A549 (cell line): Measurements from ENCODE around the gene DLGAP1. TPM values are rescaled to one million over a fixed set of nuclear protein-coding genes. Genes with fewer than 3 reads are reported as not detected.

Source experiments
- ATAC-seq, 2 experiments: fragments of 200-7000 bp in 1 of 2; fragments of >200 bp in 1 of 2; cut with Nextera tagmentation in 1 of 2; cut with Tn5 transposase in 1 of 2; 3 replicates each; pipeline versions ENCODE4 v1.8.0 to v1.9.1; 2018 to 2020; ENCODE audit warnings: mild to moderate bottlenecking in 1 of 2, moderate library complexity in 1 of 2
- CTCF ChIA-PET: fragments of 300-600 bp; sonication (Branson Sonifier 250); formaldehyde crosslinking; extraction: SDS; loops from one replicate; lab custom pipeline; 2021; ENCODE audit warnings: antibody characterized with exemption, inconsistent platforms; lab: Yijun Ruan, JAX
- POLR2A ChIA-PET: fragments of 350-600 bp; formaldehyde crosslinking; extraction: SDS; loops from one replicate; lab custom pipeline; 2021; ENCODE audit warnings: antibody characterized with exemption, inconsistent platforms; lab: Yijun Ruan, JAX
- DNase-seq, 2 experiments: peaks; one replicate each; pipeline versions ENCODE4 v3.0.0 to v3.0.0-alpha.2; 2011 to 2016; ENCODE audit warnings: low read depth in 1 of 2, low spot score in 1 of 2
- FAIRE-seq: peaks from 2 replicates; lab custom pipeline; 2011; peaks lifted over from hg19 to GRCh38; lab: Jason Lieb, UNC
- H3K27ac ChIP-seq, 2 experiments: fragments of >200 bp; sonication (Bioruptor Twin); formaldehyde crosslinking; 3 replicates each; pipeline ENCODE4 v1.5.1; 2016 to 2017
- H3K4me1 ChIP-seq: fragments of >200 bp; sonication (Bioruptor Twin); formaldehyde crosslinking; 3 replicates; pipeline ENCODE4 v1.6.1; 2016
- H3K4me2 ChIP-seq: fragments of >200 bp; sonication (Bioruptor Twin); formaldehyde crosslinking; 3 replicates; pipeline ENCODE4 v1.6.1; 2016
- H3K4me3 ChIP-seq: fragments of >200 bp; sonication (Bioruptor Twin); formaldehyde crosslinking; 3 replicates; pipeline ENCODE4 v1.5.1; 2016
- H3K9me3 ChIP-seq: fragments of >200 bp; sonication (Bioruptor Twin); formaldehyde crosslinking; 3 replicates; pipeline ENCODE4 v1.6.1; 2016
- CBX2 ChIP-seq: fragments of 200-600 bp; sonication (generic); IDR thresholded peaks from 2 replicates; pipeline ENCODE4 v1.6.1; 2016; ENCODE audit warnings: low read depth, mild to moderate bottlenecking, borderline replicate concordance
- CEBPB ChIP-seq, 2 experiments: fragments of >200 bp in 1 of 2; sonication (Bioruptor Twin) in 1 of 2; formaldehyde crosslinking in 1 of 2; IDR thresholded peaks; 2 replicates each; pipeline ENCODE4 v1.6.1; 2012 to 2016
- ESRRA ChIP-seq: fragments of 150-350 bp; IDR thresholded peaks from 2 replicates; pipeline ENCODE4 v1.6.1; 2014; ENCODE audit warnings: mild to moderate bottlenecking, low read length, borderline replicate concordance
- GATA3 ChIP-seq: IDR thresholded peaks from 2 replicates; pipeline ENCODE4 v1.6.1; 2012; ENCODE audit warnings: borderline replicate concordance
- HOXB5 ChIP-seq: fragments of 250-450 bp; sonication (Bioruptor Pico); IDR thresholded peaks from 2 replicates; pipeline ENCODE4 v1.5.0; 2020; ENCODE audit warnings: mild to moderate bottlenecking, moderate library complexity
- JUNB ChIP-seq: fragments of >200 bp; sonication (Bioruptor Twin); formaldehyde crosslinking; IDR thresholded peaks from 2 replicates; pipeline ENCODE4 v1.6.1; 2016
- MAFK ChIP-seq: fragments of 450-650 bp; IDR thresholded peaks from 2 replicates; pipeline ENCODE4 v1.6.1; 2014; ENCODE audit not compliant: partially characterized antibody
- MAZ ChIP-seq: fragments of 150-350 bp; IDR thresholded peaks from 2 replicates; pipeline ENCODE4 v1.6.1; 2014; ENCODE audit warnings: antibody characterized with exemption, low read depth, low read length, borderline replicate concordance
- NR3C1 ChIP-seq: fragments of >200 bp; sonication (Bioruptor Twin); formaldehyde crosslinking; IDR thresholded peaks from 3 replicates; pipeline ENCODE4 v1.6.1; 2017
- POLR2A ChIP-seq: IDR thresholded peaks from 2 replicates; pipeline ENCODE4 v1.6.1; 2012; ENCODE audit warnings: mild to moderate bottlenecking, low read length
- RAD21 ChIP-seq, 2 experiments: fragments of >200 bp in 1 of 2; sonication (Bioruptor Twin) in 1 of 2; formaldehyde crosslinking in 1 of 2; IDR thresholded peaks in 1 of 2; conservative IDR thresholded peaks in 1 of 2; 2 replicates in 1 of 2; 3 replicates in 1 of 2; pipeline ENCODE4 v1.6.1; 2012 to 2018; ENCODE audit warnings: inconsistent platforms in 1 of 2
- RCOR1 ChIP-seq: fragments of 150-350 bp; IDR thresholded peaks from 2 replicates; pipeline ENCODE4 v1.6.1; 2014; ENCODE audit warnings: antibody characterized with exemption, low read length, low read depth
- RNF2 ChIP-seq: fragments of 200-600 bp; sonication (generic); IDR thresholded peaks from 2 replicates; pipeline ENCODE4 v1.6.1; 2016; ENCODE audit warnings: low read depth, mild to moderate bottlenecking, antibody characterized with exemption, moderate library complexity, borderline replicate concordance
- SMC3 ChIP-seq: fragments of >200 bp; sonication (Bioruptor Twin); formaldehyde crosslinking; IDR thresholded peaks from 3 replicates; pipeline ENCODE4 v1.6.1; 2018; ENCODE audit warnings: inconsistent platforms
- SREBF2 ChIP-seq: fragments of 450-650 bp; IDR thresholded peaks from 2 replicates; pipeline ENCODE4 v1.6.1; 2014; ENCODE audit warnings: mild to moderate bottlenecking, moderate library complexity
- TP53 ChIP-seq: fragments of 250-450 bp; sonication (Bioruptor Pico); IDR thresholded peaks from 2 replicates; pipeline ENCODE4 v1.5.0; 2021; ENCODE audit warnings: mild to moderate bottlenecking, moderate library complexity
- ZNF302 ChIP-seq: fragments of 250-450 bp; sonication (Bioruptor Pico); IDR thresholded peaks from 2 replicates; pipeline ENCODE4 v1.9.0; 2021; ENCODE audit warnings: inconsistent platforms, mild to moderate bottlenecking, moderate library complexity
- ZSCAN20 ChIP-seq: fragments of 250-450 bp; sonication (Bioruptor Pico); IDR thresholded peaks from 2 replicates; pipeline ENCODE4 v1.8.0; 2022; ENCODE audit warnings: mild to moderate bottlenecking, moderate library complexity
- WGBS: methylation state at CpG from one replicate; pipeline ENCODE4 v1.1.6; 2017; ENCODE audit errors: missing lambda C conversion rate; 5-methylcytosine and 5-hydroxymethylcytosine counted together
- polyA plus RNA-seq, 4 experiments: library from polyadenylated mRNA; depleted of rRNA in 3 of 4; stranded (reverse); fragments of >200 nt; fragmentation: RNase III in 1 of 4; extraction: RNeasy Plus Mini Kit Qiagen cat#74134 plus additional on column Dnase treatment in 1 of 4; gene quantifications; 2 replicates in 3 of 4; 3 replicates in 1 of 4; pipeline ENCODE4 v1.2.3, GENCODE V29; 2011 to 2017
- TF ChIP-seq, protein P1 (sequence below): fragments of 200-600 bp; sonication (generic); IDR thresholded peaks from 2 replicates; pipeline ENCODE4 v1.6.1; 2016; ENCODE audit warnings: antibody characterized with exemption, mild to moderate bottlenecking, moderate library complexity
- TF ChIP-seq, protein P2 (sequence below): fragments of 250-450 bp; sonication (Bioruptor Pico); IDR thresholded peaks from 2 replicates; pipeline ENCODE4 v1.5.0; 2020; ENCODE audit warnings: low read depth, mild to moderate bottlenecking, moderate library complexity
- TF ChIP-seq, protein P3 (sequence below): IDR thresholded peaks from 2 replicates; pipeline ENCODE4 v1.6.1; 2012
- TF ChIP-seq, protein P4 (sequence below): fragments of >200 bp; sonication (Bioruptor Twin); formaldehyde crosslinking; IDR thresholded peaks from 3 replicates; pipeline ENCODE4 v1.5.1; 2016

DLGAP1 gene
- polyA plus RNA-seq, 2 of the 4 experiments (the other 2 are of a cell fraction): 0.04 to 0.12 TPM

DNA sequence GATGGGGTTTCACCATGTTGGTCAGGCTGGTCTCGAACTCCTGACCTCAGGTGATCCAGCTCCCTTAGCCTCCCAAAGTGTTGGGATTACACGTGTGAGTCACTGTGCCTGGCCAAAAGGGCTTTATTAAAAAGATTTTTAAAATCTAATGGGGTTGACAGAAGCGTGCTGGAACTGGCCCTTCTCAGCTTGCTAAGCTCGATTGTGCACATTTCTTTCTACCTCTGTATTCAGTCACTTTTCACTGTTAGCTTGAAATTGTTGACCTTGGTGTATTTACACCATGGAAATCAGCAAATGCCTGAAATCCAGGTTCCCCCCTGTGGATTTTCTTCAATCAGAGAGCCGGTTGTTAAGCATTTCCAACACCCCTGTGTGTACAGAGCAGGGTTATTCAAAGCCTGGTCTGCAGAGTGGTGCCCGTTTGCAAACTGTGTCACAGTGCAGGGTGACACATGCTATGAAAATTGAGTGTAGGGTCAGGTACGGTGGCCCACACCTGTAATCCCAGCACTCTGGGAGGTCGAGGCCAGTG is 864.9 kb downstream of the DLGAP1 start:
- Histone ChIP-seq H3K27ac (peak overlapping the region; percentile 98 to 100), H3K4me3 (no peak overlapping the region), H3K4me2 (no peak overlapping the region), H3K4me1 (peaks cover 46% of the 10 kb centered on the region), H3K9me3 (no peaks in the 10 kb centered on the region)
- POLR2A ChIA-PET: interaction anchor here (1.2 kb wide), 1 partner anchor 135 kb away, joined by 3 read pairs; no protein-coding TSS in a partner anchor
- no peak for DNase-seq
- 73% methylated on average over 8 of the region's 8 CpGs for WGBS
- CTCF ChIA-PET: interaction anchor here (1.0 to 1.6 kb wide), 3 partner anchors 77 to 135 kb away, joined by 3 to 6 read pairs (median 4); no protein-coding TSS in a partner anchor
- FAIRE-seq: no peak
- no peak for TF ChIP-seq MAZ
- no peak for TF ChIP-seq JUNB
- TF ChIP-seq RAD21 (conservative IDR thresholded peaks at IDR 0.05 in 1 of 2, IDR thresholded peaks at IDR 0.05 in 1 of 2): no peak
- TF ChIP-seq, protein P1, sequence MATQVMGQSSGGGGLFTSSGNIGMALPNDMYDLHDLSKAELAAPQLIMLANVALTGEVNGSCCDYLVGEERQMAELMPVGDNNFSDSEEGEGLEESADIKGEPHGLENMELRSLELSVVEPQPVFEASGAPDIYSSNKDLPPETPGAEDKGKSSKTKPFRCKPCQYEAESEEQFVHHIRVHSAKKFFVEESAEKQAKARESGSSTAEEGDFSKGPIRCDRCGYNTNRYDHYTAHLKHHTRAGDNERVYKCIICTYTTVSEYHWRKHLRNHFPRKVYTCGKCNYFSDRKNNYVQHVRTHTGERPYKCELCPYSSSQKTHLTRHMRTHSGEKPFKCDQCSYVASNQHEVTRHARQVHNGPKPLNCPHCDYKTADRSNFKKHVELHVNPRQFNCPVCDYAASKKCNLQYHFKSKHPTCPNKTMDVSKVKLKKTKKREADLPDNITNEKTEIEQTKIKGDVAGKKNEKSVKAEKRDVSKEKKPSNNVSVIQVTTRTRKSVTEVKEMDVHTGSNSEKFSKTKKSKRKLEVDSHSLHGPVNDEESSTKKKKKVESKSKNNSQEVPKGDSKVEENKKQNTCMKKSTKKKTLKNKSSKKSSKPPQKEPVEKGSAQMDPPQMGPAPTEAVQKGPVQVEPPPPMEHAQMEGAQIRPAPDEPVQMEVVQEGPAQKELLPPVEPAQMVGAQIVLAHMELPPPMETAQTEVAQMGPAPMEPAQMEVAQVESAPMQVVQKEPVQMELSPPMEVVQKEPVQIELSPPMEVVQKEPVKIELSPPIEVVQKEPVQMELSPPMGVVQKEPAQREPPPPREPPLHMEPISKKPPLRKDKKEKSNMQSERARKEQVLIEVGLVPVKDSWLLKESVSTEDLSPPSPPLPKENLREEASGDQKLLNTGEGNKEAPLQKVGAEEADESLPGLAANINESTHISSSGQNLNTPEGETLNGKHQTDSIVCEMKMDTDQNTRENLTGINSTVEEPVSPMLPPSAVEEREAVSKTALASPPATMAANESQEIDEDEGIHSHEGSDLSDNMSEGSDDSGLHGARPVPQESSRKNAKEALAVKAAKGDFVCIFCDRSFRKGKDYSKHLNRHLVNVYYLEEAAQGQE: no peak
- no peak for TF ChIP-seq GATA3
- TF ChIP-seq ZNF302 (CRISPR knock-in tag): no peak
- TF ChIP-seq, protein P2, sequence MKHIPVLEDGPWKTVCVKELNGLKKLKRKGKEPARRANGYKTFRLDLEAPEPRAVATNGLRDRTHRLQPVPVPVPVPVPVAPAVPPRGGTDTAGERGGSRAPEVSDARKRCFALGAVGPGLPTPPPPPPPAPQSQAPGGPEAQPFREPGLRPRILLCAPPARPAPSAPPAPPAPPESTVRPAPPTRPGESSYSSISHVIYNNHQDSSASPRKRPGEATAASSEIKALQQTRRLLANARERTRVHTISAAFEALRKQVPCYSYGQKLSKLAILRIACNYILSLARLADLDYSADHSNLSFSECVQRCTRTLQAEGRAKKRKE (CRISPR knock-in tag): no peak
- TF ChIP-seq TP53 (CRISPR knock-in tag): no peak
- no peak for TF ChIP-seq CBX2
- no peak for TF ChIP-seq RNF2
- no peak for TF ChIP-seq RCOR1
- no peak for TF ChIP-seq HOXB5 (CRISPR knock-in tag)
- no peak for TF ChIP-seq ZSCAN20 (CRISPR knock-in tag)
- no peak for TF ChIP-seq NR3C1
- no peak for TF ChIP-seq MAFK
- TF ChIP-seq POLR2A: no peak
- ATAC-seq: no peak

DNA sequence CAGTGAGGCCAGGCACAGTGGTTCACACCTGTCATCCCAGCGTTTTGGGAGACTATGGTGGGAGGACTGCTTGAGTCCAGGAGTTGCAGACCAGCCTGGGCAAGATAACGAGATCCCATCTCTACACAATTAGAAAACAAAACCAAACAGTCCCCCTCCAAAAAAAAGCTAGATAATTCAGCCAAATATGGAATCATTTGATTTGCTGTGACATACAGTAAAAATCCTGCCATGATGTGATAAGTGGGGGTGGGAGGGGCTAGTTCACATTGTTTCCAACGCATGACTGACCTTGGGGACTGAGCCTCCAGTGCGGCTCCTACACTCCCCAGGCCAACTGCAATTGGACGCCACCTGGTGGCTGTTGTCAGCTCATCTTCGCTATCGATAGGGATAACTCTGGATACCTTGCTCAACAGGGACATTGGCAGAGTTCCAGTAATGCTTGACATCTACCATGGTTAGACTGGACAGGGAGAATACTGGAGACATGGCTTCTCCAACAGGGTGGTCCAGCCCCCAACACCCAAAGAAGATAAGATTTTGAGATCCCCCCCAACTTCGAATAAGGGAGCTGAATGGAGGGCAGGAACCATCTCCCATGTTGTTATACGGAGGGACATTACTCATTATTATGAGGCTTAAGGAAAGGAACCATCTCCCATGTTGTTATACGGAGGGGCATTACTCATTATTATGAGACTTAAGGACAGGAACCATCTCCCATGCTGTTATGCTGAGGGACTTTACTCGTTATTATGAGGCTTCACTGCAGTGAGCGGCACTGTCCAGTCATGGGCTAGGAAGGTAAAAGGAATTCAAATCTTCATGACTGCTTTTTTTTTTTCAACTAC is 869.2 kb downstream of the DLGAP1 start:
- DNase-seq: peak; percentile 64 to 89
- 0 out of 3 replicates have a peak overlapping the region, but pooled peaks have one; percentile 9 for H3K4me2 ChIP-seq
- no peaks in the 10 kb centered on the region for H3K9me3 ChIP-seq
- POLR2A ChIA-PET: interaction anchor here (0.6 to 1.2 kb wide), 5 partner anchors 9 to 138 kb away, joined by 3 to 5 read pairs (median 4); no protein-coding TSS in a partner anchor
- ATAC-seq: peak; percentile 95 to 96
- FAIRE-seq: no peak
- H3K27ac ChIP-seq: peak overlapping the region; percentile 63 to 77
- CTCF ChIA-PET: interaction anchor here (0.6 to 3.1 kb wide), 29 partner anchors 8 to 305 kb away, joined by 3 to 25 read pairs (median 5); no protein-coding TSS in a partner anchor
- H3K4me3 ChIP-seq: no peak overlapping the region
- WGBS: 55% methylated on average over 12 of the region's 12 CpGs
- TF ChIP-seq, protein P3, sequence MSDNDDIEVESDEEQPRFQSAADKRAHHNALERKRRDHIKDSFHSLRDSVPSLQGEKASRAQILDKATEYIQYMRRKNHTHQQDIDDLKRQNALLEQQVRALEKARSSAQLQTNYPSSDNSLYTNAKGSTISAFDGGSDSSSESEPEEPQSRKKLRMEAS: peak; percentile 27; the same call in 1 of the 2 replicates
- TF ChIP-seq, protein P4, sequence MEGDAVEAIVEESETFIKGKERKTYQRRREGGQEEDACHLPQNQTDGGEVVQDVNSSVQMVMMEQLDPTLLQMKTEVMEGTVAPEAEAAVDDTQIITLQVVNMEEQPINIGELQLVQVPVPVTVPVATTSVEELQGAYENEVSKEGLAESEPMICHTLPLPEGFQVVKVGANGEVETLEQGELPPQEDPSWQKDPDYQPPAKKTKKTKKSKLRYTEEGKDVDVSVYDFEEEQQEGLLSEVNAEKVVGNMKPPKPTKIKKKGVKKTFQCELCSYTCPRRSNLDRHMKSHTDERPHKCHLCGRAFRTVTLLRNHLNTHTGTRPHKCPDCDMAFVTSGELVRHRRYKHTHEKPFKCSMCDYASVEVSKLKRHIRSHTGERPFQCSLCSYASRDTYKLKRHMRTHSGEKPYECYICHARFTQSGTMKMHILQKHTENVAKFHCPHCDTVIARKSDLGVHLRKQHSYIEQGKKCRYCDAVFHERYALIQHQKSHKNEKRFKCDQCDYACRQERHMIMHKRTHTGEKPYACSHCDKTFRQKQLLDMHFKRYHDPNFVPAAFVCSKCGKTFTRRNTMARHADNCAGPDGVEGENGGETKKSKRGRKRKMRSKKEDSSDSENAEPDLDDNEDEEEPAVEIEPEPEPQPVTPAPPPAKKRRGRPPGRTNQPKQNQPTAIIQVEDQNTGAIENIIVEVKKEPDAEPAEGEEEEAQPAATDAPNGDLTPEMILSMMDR: peak; percentile 55
- TF ChIP-seq RNF2: no peak
- TF ChIP-seq, protein P2 (CRISPR knock-in tag): no peak
- TF ChIP-seq ESRRA: 0 out of 2 replicates have a peak, but pooled peaks have one; percentile 20
- no peak for TF ChIP-seq SREBF2
- TF ChIP-seq RAD21 (conservative IDR thresholded peaks at IDR 0.05 in 1 of 2, IDR thresholded peaks at IDR 0.05 in 1 of 2): peak; percentile 70 to 76
- peak; percentile 70 for TF ChIP-seq SMC3
- peak in 1 of 2 experiments; percentile 69; a peak in 2 of 4 replicates for TF ChIP-seq CEBPB (IDR thresholded peaks at IDR 0.05)
- TF ChIP-seq, all 56 proteins: peak for 6
- peaks cover 34% of the 10 kb centered on the region for H3K4me1 ChIP-seq
